HG03045 (cell line): ENCODE data around the gene TET3.

Experiments used
- ATAC-seq: cut with Tn5 transposase; IDR thresholded peaks from one replicate; pipeline ENCODE4 v1.9.1; 2021; ENCODE audit warnings: mild to moderate bottlenecking, moderate library complexity; ENCODE audit not compliant: unreplicated experiment

TET3 gene

GRCh38 chr2:74027496-74027895, 42.8 kb downstream of the TET3 start:
- ATAC-seq: no peak

GRCh38 chr2:74028290-74028689, 43.6 kb downstream of the TET3 start:
- no peak for ATAC-seq

DNA sequence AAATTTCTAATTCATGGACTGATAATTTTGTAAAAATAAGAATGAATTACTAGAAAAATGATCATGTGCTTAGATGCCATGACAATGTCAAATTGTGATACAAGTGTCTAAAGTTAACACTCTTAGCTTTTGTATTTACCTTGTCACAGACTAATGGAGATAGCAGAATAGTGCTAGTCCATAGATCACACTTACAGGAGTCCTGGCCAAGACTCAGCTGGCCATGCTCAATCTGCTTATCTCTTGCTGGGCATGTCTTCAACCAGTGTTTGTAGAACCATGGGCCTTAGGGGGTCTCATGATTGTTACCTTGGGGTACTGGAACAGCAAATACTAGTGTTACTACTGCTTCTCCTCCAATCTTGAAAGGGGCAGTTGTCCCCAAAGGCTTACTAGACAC, 44.0 kb downstream of the TET3 start:
- no peak for ATAC-seq

DNA sequence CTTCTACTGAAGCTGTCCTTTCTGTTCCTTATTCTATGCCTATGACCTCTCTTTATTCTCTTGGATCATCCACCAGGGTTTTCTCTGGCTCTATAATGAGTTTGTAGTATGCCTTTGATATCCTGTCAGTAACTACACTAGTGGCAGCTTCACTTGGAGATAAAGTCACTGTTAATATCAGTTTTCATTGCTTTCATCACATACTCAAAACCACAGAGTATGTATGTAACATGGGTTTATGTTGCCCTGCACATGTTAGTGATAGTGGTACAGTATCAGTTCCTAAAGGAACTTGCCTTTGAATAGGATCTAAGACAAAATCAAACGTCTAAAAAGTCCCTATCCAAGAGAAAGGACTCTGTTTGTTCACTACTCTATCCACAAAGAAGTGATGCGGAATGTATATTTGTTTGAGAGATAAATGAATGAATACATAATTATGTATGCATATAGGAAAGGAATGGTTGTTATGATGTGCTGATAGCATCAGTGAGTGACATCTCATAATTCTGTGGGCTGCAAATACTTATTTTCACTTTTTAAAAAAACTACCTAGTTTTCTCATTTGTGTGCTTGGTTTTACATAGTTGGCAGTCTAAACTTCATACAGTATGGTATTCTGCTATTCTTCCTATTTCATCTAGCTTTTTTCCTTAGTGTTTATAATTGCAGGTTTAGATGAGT, 45.1 kb downstream of the TET3 start:
- ATAC-seq: no peak

GRCh38 chr2:74031221-74031620, 46.5 kb downstream of the TET3 start:
- no peak for ATAC-seq

- no peak for ATAC-seq
Observed at GRCh38 chr2:74031959-74032287, 47.2 kb downstream of the TET3 start.

- ATAC-seq: no peak
Observed at GRCh38 chr2:74033375-74033774, 48.7 kb downstream of the TET3 start.
